IMR-90 (cell line): ENCODE results near the gene BRF1. TPM values are rescaled to one million over a fixed set of nuclear protein-coding genes. Genes with fewer than 3 reads are reported as not detected.

ENCODE experiments used
- ATAC-seq: fragments of 200-7000 bp; cut with Tn5 transposase; 2 replicates; pipeline ENCODE4 v1.9.1; 2020; ENCODE audit warnings: low read depth, mild to moderate bottlenecking, moderate library complexity
- BruUV-seq: library from RNA; stranded (reverse); fragments of 400-500 nt; replicated peaks from 2 replicates; lab custom pipeline; 2021; lab: Mats Ljungman, UMichigan
- CTCF ChIA-PET: fragments of 300-600 bp; formaldehyde crosslinking; extraction: SDS; loops from one replicate; lab custom pipeline; 2021; ENCODE audit warnings: antibody characterized with exemption; lab: Yijun Ruan, JAX
- POLR2A ChIA-PET: fragments of 300-600 bp; sonication (Branson Sonifier 250); formaldehyde crosslinking; loops from one replicate; lab custom pipeline; 2022; ENCODE audit warnings: antibody characterized with exemption; ENCODE audit not compliant: unreplicated experiment; lab: Charles Lee
- DNase-seq: peaks from one replicate; pipeline ENCODE4 v3.0.0; 2013
- H2AFZ ChIP-seq: replicated peaks from 2 replicates; pipeline ENCODE3; 2013; ENCODE audit warnings: low read length, mild to moderate bottlenecking; ENCODE audit not compliant: poor library complexity
- H2AK5ac ChIP-seq: 2 replicates; pipeline ENCODE4 v1.6.1; 2013; ENCODE audit warnings: low read depth, low read length, inconsistent platforms
- H2AK9ac ChIP-seq: replicated peaks from 2 replicates; pipeline ENCODE3; 2013; ENCODE audit warnings: mild to moderate bottlenecking, low read depth, low read length, moderate library complexity; ENCODE audit not compliant: poor library complexity
- H2BK120ac ChIP-seq: 2 replicates; pipeline ENCODE4 v1.6.1; 2013; ENCODE audit warnings: low read depth, low read length, inconsistent platforms
- H2BK15ac ChIP-seq: 3 replicates; pipeline ENCODE4 v1.6.1; 2013; ENCODE audit warnings: low read depth, low read length, inconsistent platforms
- H2BK20ac ChIP-seq: 2 replicates; pipeline ENCODE4 v1.6.1; 2013; ENCODE audit warnings: low read depth, mild to moderate bottlenecking, inconsistent platforms, low read length, moderate library complexity
- H2BK5ac ChIP-seq: 2 replicates; pipeline ENCODE4 v1.6.1; 2013; ENCODE audit warnings: mild to moderate bottlenecking, low read depth, low read length, inconsistent platforms; ENCODE audit not compliant: poor library complexity, severe bottlenecking
- H3K14ac ChIP-seq: replicated peaks from 2 replicates; pipeline ENCODE4 v1.6.1; 2013; ENCODE audit warnings: low read depth, low read length, inconsistent platforms
- H3K18ac ChIP-seq: 2 replicates; pipeline ENCODE4 v1.6.1; 2013; ENCODE audit warnings: low read depth, low read length, control low read depth
- H3K23ac ChIP-seq: 2 replicates; pipeline ENCODE4 v1.6.1; 2013; ENCODE audit warnings: low read depth, low read length, inconsistent platforms
- H3K27ac ChIP-seq: 2 replicates; pipeline ENCODE4 v1.5.1; 2013; ENCODE audit warnings: mild to moderate bottlenecking, control low read depth, low read length; ENCODE audit not compliant: insufficient read depth
- H3K27me3 ChIP-seq: 2 replicates; pipeline ENCODE4 v1.6.1; 2013; ENCODE audit warnings: low read length; ENCODE audit not compliant: control insufficient read depth, insufficient read depth
- H3K36me3 ChIP-seq: 2 replicates; pipeline ENCODE4 v1.6.1; 2013; ENCODE audit warnings: low read length, mixed read lengths; ENCODE audit not compliant: control insufficient read depth, insufficient read depth
- H3K4ac ChIP-seq: 2 replicates; pipeline ENCODE4 v1.6.1; 2013; ENCODE audit warnings: low read depth, low read length, inconsistent platforms
- H3K4me1 ChIP-seq: 2 replicates; pipeline ENCODE4 v1.6.1; 2013; ENCODE audit warnings: low read length, mixed read lengths; ENCODE audit not compliant: control insufficient read depth, insufficient read depth
- H3K4me2 ChIP-seq: 2 replicates; pipeline ENCODE4 v1.6.1; 2013; ENCODE audit warnings: low read depth, mild to moderate bottlenecking, control low read depth, low read length, moderate library complexity
- H3K4me3 ChIP-seq: 2 replicates; pipeline ENCODE4 v1.5.1; 2013; ENCODE audit warnings: low read depth, mild to moderate bottlenecking, control low read depth, low read length, moderate library complexity; ENCODE audit not compliant: insufficient read depth
- H3K56ac ChIP-seq: 2 replicates; pipeline ENCODE4 v1.6.1; 2013; ENCODE audit warnings: low read length, inconsistent platforms; ENCODE audit not compliant: insufficient read depth; ENCODE audit errors: extremely low read depth
- H3K79me1 ChIP-seq, 2 experiments: 2 replicates each; pipeline ENCODE4 v1.6.1; 2013; ENCODE audit warnings: low read length in 2 of 2, inconsistent platforms in 1 of 2, low read depth in 1 of 2
- H3K9ac ChIP-seq: 2 replicates; pipeline ENCODE4 v1.6.1; 2013; ENCODE audit warnings: low read depth, low read length, control low read depth
- H3K9me1 ChIP-seq: 2 replicates; pipeline ENCODE4 v1.6.1; 2013; ENCODE audit warnings: low read length, inconsistent platforms; ENCODE audit not compliant: insufficient read depth
- H3K9me3 ChIP-seq: 2 replicates; pipeline ENCODE4 v1.6.1; 2013; ENCODE audit warnings: low read length; ENCODE audit not compliant: control insufficient read depth, insufficient read depth
- H4K20me1 ChIP-seq: 2 replicates; pipeline ENCODE4 v1.6.1; 2013; ENCODE audit warnings: low read length, inconsistent platforms; ENCODE audit not compliant: insufficient read depth
- H4K5ac ChIP-seq: 2 replicates; pipeline ENCODE4 v1.6.1; 2013; ENCODE audit warnings: mild to moderate bottlenecking, low read depth, low read length, control low read depth
- H4K8ac ChIP-seq, 2 experiments: 2 replicates each; pipeline ENCODE4 v1.6.1; 2013; ENCODE audit warnings: low read depth in 2 of 2, low read length in 2 of 2, control low read depth in 1 of 2, inconsistent platforms in 1 of 2
- H4K91ac ChIP-seq: 2 replicates; pipeline ENCODE4 v1.6.1; 2013; ENCODE audit warnings: low read depth, low read length, inconsistent platforms; ENCODE audit not compliant: insufficient read depth
- BHLHE40 ChIP-seq: fragments of 150-350 bp; IDR thresholded peaks from 2 replicates; pipeline ENCODE4 v1.6.1; 2016; ENCODE audit warnings: mild to moderate bottlenecking, low read depth, low read length
- MAZ ChIP-seq: IDR thresholded peaks from 2 replicates; pipeline ENCODE4 v1.6.1; 2012; ENCODE audit warnings: low read depth, mild to moderate bottlenecking, low read length, improper control_type of control experiment, moderate library complexity, borderline replicate concordance
- USF2 ChIP-seq: fragments of 150-350 bp; IDR thresholded peaks from 2 replicates; pipeline ENCODE4 v1.6.1; 2017; ENCODE audit warnings: mild to moderate bottlenecking, antibody characterized with exemption, low read length, low read depth
- WGBS, 2 experiments: methylation state at CpG; one replicate each; pipeline versions ENCODE4 v1.1.5 to v1.1.7; 2013; ENCODE audit warnings: missing lambda C conversion rate in 2 of 2; ENCODE audit not compliant: insufficient read length in 1 of 2; ENCODE audit errors: extremely low coverage in 2 of 2; 5-methylcytosine and 5-hydroxymethylcytosine counted together
- dilution Hi-C: fragments of 300-500 bp; cut with HindIII; formaldehyde crosslinking; loops from one replicate; pipeline ENCODE4 v1.14.3; 2018; ENCODE audit warnings: low sequenced_read_pairs; ENCODE audit not compliant: unreplicated experiment
- in situ Hi-C: fragments of 300-500 bp; cut with MboI; formaldehyde crosslinking; loops from 3 replicates; pipeline ENCODE4 v1.14.3; 2019; ENCODE audit warnings: low sequenced_read_pairs, inconsistent platforms, mixed read lengths
- intact Hi-C: fragments of 100-400 bp; cut with micrococcal nuclease; formaldehyde crosslinking; loops from 2 replicates; pipeline ENCODE4 v1.10.0; 2022
- polyA plus RNA-seq, 3 experiments: library from polyadenylated mRNA; depleted of rRNA; stranded (reverse); fragments of >200 nt; gene quantifications; 2 replicates each; pipeline ENCODE4 v1.2.3, GENCODE V29; 2012; ENCODE audit warnings: low replicate concordance in 1 of 3
- total RNA-seq: library from RNA; depleted of rRNA; stranded (reverse); fragments of >200 nt; gene quantifications from 2 replicates; pipeline ENCODE4 v1.2.3, GENCODE V29; 2012

The BRF1 gene
- total and polyA plus RNA-seq, 2 of the 4 experiments (the other 2 are of a cell fraction) = 12.4 to 16.7 TPM

- no peak overlapping the region for H2BK5ac ChIP-seq
- no peak overlapping the region for H3K4me2 ChIP-seq
- H3K9me1 ChIP-seq = no peaks in the 10 kb centered on the region
- H2BK15ac ChIP-seq = no peak overlapping the region
- peaks cover 1% of the 10 kb centered on the region; the same call in 1 of the 2 replicates for H3K4me1 ChIP-seq
- TF ChIP-seq USF2 (peak; percentile 72; the same call in 1 of the 2 replicates), BHLHE40 (no peak), MAZ (no peak)
- 82% methylated on average over 18 of the region's 24 CpGs; no CpG with 5 or more reads in 1 of the 2 experiments for WGBS, 2 experiments
- BruUV-seq = no TSS peak
- H3K36me3 ChIP-seq = no peaks in the 10 kb centered on the region; the same call in 1 of the 2 replicates
- POLR2A ChIA-PET = no interaction called here
- H2AK9ac ChIP-seq = no peak overlapping the region
- dilution Hi-C loops = no loop called here
- peaks cover 4% of the 10 kb centered on the region for H3K27me3 ChIP-seq
- peaks cover 9% of the 10 kb centered on the region for H4K20me1 ChIP-seq
- H3K18ac ChIP-seq = no peak overlapping the region
- no peak overlapping the region for H2AK5ac ChIP-seq
- H3K4me3 ChIP-seq = no peak overlapping the region
- H3K9me3 ChIP-seq = no peaks in the 10 kb centered on the region
- H2BK20ac ChIP-seq = no peak overlapping the region
- intact Hi-C loops = no loop called here
- no peak overlapping the region for H4K8ac ChIP-seq
- H3K79me1 ChIP-seq = no peaks in the 10 kb centered on the region
- CTCF ChIA-PET = interaction anchor here (0.6 kb wide), 1 partner anchor 15 kb away, joined by 3 read pairs; no protein-coding TSS in a partner anchor
- no peak overlapping the region for H4K5ac ChIP-seq
- H3K14ac ChIP-seq = no peak overlapping the region
- H3K56ac ChIP-seq = no peak overlapping the region
- H3K9ac ChIP-seq = no peak overlapping the region
- no peak overlapping the region for H3K27ac ChIP-seq
- DNase-seq = no peak
- no peak overlapping the region for H4K91ac ChIP-seq
- no peak overlapping the region for H3K23ac ChIP-seq
- H2AFZ ChIP-seq = peak overlapping the region; percentile 67
- no peak overlapping the region for H3K4ac ChIP-seq
- in situ Hi-C loops = loop anchor here (5.0 kb wide), 1 partner anchor 78 kb away; no protein-coding TSS in a partner anchor
- no peak overlapping the region for H2BK120ac ChIP-seq
- ATAC-seq = no peak
These were observed 96.4 kb downstream of the BRF1 start for GRCh38 chr14:105204206-105204930.
